Coronary artery (tissue), 2 donors: Measurements from ENCODE around the gene GRAMD1C.

Experiments used
- DNase-seq: peaks from one replicate; pipeline ENCODE4 v3.0.0-alpha.2; 2017; ENCODE audit warnings: low spot score
- H3K27ac ChIP-seq, 2 donors: fragments of 200-600 bp; sonication (generic); one replicate each; pipeline ENCODE4 v1.5.1; 2016 to 2019
- H3K4me3 ChIP-seq: fragments of 200-600 bp; sonication (generic); 2 replicates; pipeline ENCODE4 v1.5.1; 2016; ENCODE audit warnings: mild to moderate bottlenecking, moderate library complexity
- TF ChIP-seq, protein P1 (sequence below): fragments of 200-600 bp; sonication (generic); IDR thresholded peaks from one replicate; pipeline ENCODE4 v1.5.1; 2019; ENCODE audit warnings: antibody characterized with exemption

Gene GRAMD1C

DNA sequence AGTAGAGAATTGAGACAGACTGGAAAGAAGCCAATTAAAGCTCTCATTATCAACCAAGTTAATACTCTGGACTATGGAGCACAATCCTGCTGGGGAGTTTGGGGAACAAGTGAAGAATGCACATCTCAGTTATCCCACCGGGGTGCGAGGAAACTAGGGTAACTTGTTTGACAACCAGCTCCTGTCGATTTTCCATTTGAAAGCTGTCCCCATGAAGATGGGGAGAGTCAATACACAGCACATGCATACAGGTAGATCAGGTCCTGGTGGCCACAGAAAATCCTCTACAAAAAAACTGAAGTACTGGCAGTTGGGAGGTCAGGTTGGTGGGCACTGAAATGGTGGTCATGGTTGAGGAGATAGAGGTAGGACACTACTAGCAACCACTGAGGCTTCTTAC, 25.7 kb upstream of the GRAMD1C start:
- no peak overlapping the region for H3K4me3 ChIP-seq
- TF ChIP-seq, protein P1, sequence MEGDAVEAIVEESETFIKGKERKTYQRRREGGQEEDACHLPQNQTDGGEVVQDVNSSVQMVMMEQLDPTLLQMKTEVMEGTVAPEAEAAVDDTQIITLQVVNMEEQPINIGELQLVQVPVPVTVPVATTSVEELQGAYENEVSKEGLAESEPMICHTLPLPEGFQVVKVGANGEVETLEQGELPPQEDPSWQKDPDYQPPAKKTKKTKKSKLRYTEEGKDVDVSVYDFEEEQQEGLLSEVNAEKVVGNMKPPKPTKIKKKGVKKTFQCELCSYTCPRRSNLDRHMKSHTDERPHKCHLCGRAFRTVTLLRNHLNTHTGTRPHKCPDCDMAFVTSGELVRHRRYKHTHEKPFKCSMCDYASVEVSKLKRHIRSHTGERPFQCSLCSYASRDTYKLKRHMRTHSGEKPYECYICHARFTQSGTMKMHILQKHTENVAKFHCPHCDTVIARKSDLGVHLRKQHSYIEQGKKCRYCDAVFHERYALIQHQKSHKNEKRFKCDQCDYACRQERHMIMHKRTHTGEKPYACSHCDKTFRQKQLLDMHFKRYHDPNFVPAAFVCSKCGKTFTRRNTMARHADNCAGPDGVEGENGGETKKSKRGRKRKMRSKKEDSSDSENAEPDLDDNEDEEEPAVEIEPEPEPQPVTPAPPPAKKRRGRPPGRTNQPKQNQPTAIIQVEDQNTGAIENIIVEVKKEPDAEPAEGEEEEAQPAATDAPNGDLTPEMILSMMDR = no peak
- no peak for DNase-seq
- no peak overlapping the region for H3K27ac ChIP-seq

DNA sequence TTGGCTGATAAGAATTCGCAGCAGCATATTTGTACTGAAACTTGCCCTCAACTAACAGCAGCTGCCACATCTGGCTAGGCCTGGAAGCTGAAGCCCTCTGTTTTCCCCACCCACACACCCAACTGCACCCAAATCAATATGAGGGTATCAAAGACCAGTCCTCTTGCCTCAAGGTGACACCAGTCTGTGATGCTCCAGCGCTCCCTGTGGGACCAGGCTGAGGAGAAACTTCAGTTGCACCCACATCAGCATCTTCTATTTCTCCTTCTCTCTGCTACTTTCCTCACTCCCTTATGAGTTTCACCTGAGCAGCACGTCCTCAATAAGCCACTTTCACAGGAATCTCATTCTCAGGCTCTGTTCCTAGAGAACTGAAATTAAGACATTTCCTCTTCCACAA, 18.7 kb upstream of the GRAMD1C start:
- no peak for DNase-seq
- H3K27ac ChIP-seq = no peak overlapping the region
- TF ChIP-seq, protein P1 = no peak
- H3K4me3 ChIP-seq = no peak overlapping the region

DNA sequence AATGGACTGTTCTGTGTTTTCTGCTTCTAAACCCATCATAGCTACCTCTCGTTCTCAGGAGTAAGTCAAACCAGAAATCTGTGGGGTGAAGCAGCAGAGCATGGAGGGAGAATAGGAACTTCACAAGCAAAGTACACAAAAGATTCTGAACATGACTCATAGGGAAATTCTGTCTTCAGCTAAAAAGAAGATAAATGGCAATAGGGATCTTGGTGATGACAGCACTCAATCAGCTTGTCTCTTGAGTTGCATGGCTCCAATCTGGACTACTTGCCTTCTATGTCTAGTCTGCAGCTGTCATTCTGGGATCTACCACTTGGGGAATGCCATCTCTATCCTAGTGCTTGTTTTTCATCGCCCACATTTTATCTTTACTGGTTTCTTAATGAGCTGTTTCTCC, 13.5 kb upstream of the GRAMD1C start:
- TF ChIP-seq, protein P1 = no peak
- no peak for DNase-seq

GRCh38 chr3:113828600-113828999, 10.0 kb upstream of the GRAMD1C start:
- no peak for DNase-seq
- TF ChIP-seq, protein P1 = no peak
- H3K4me3 ChIP-seq = no peak overlapping the region
- H3K27ac ChIP-seq = no peak overlapping the region

More for the DNA sequence above, 13.5 kb upstream of the GRAMD1C start:
- Histone ChIP-seq H3K27ac (no peak overlapping the region), H3K4me3 (no peak overlapping the region)

- no peak overlapping the region for H3K27ac ChIP-seq
- H3K4me3 ChIP-seq = no peak overlapping the region
- DNase-seq = no peak
- TF ChIP-seq, protein P1 = no peak
These were observed 8.8 kb upstream of the GRAMD1C start for GRCh38 chr3:113829576-113830354.

- Histone ChIP-seq H3K27ac (no peak overlapping the region), H3K4me3 (no peak overlapping the region)
- no peak for DNase-seq
- TF ChIP-seq, protein P1 = no peak
These were observed 7.6 kb upstream of the GRAMD1C start for GRCh38 chr3:113831103-113831355.

DNA sequence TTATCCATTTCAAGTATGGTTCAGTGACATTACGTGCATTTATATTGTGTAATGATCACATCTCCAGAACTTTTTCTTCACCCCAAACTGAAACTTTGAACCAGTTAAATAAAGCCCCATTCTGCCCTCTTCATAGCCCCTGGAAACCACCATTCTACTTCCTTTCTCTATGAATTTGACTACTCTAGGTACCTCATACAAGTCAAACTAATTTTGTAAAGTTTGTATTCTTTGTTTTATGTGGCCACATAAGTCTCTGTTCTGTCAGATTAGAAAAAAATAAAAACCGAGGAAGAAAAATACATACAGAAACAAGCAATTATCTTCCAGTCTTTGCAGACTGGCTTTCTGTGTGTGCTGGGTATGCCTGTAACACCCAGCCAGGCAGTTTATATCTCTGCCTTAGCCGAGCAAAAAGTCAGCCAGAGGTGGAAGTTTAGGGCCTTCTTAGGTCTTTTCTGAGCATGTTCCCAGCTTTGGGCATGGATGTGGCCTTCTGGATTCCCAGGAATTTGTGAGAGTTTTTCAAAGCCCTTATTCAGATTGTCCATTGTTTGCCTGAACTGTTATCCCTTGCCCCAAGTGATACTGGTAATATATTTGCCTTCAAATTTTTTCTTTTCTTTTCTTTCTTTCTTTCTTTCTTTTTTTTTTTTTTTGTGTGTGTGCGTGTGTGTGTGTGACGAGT, 6.0 kb upstream of the GRAMD1C start:
- Histone ChIP-seq H3K27ac (no peak overlapping the region), H3K4me3 (no peak overlapping the region)
- DNase-seq = no peak
- TF ChIP-seq, protein P1 = no peak
